ENCODE data around the gene TOR4A. TPM values are rescaled to one million over a fixed set of nuclear protein-coding genes. Genes with fewer than 3 reads are reported as not detected.

The TOR4A gene
- total and polyA plus RNA-seq, 2 experiments from 2014 or later, result 2.0 to 19.0 TPM

GRCh38 chr9:137256362-137256761, 21.2 kb upstream of the TOR4A start:
- DNase-seq (ENCODE audit: low spot score) (no peak), ATAC-seq (no peak)
- H3K4me1 Mint-ChIP-seq, result peaks cover 6% of the 10 kb centered on the region
- H3F3A ChIP-seq (replicated peaks; ENCODE audit: low read depth), result peaks cover 14% of the 10 kb centered on the region
- H3K9me3 Mint-ChIP-seq, result no peaks in the 10 kb centered on the region; the same call in 2 of the 3 replicates
- no peak overlapping the region for H3K27ac ChIP-seq (ENCODE audit: low read depth)
- H3K27ac Mint-ChIP-seq, result no peak overlapping the region
- peaks cover 24% of the 10 kb centered on the region for H3K79me2 ChIP-seq (replicated peaks; ENCODE audit: insufficient read depth)
- H3K4me3 Mint-ChIP-seq, result peak overlapping the region; percentile 89
- no peaks in the 10 kb centered on the region; the same call in 1 of the 2 replicates for H4K20me1 ChIP-seq (replicated peaks; ENCODE audit: insufficient read depth)
- no peak overlapping the region for H2AFZ ChIP-seq
- peak overlapping the region; percentile 94 for H3K4me2 ChIP-seq
- peaks cover 4% of the 10 kb centered on the region; the same call in 1 of the 2 replicates for H3K27me3 ChIP-seq (ENCODE audit: insufficient read depth)
- H3K36me3 Mint-ChIP-seq (ENCODE audit: low read depth), result peaks cover 19% of the 10 kb centered on the region; the same call in 2 of the 3 replicates
- H3K4me3 ChIP-seq, result peak overlapping the region; percentile 96
- no peaks in the 10 kb centered on the region for H3K9me2 ChIP-seq (ENCODE audit: insufficient read depth)
- peaks cover 13% of the 10 kb centered on the region; the same call in 1 of the 2 replicates for H3K4me1 ChIP-seq (ENCODE audit: insufficient read depth)
- H3K27me3 Mint-ChIP-seq (ENCODE audit: insufficient read depth, low read depth, poor library complexity), result peaks cover 16% of the 10 kb centered on the region
- TF ChIP-seq, protein P1, sequence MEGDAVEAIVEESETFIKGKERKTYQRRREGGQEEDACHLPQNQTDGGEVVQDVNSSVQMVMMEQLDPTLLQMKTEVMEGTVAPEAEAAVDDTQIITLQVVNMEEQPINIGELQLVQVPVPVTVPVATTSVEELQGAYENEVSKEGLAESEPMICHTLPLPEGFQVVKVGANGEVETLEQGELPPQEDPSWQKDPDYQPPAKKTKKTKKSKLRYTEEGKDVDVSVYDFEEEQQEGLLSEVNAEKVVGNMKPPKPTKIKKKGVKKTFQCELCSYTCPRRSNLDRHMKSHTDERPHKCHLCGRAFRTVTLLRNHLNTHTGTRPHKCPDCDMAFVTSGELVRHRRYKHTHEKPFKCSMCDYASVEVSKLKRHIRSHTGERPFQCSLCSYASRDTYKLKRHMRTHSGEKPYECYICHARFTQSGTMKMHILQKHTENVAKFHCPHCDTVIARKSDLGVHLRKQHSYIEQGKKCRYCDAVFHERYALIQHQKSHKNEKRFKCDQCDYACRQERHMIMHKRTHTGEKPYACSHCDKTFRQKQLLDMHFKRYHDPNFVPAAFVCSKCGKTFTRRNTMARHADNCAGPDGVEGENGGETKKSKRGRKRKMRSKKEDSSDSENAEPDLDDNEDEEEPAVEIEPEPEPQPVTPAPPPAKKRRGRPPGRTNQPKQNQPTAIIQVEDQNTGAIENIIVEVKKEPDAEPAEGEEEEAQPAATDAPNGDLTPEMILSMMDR (conservative IDR thresholded peaks at IDR 0.05; ENCODE audit: low read depth in 2 of 2), result no peak
- TF ChIP-seq CREB1 (CRISPR knock-in tag; IDR thresholded peaks at IDR 0.05; ENCODE audit: low read depth), result no peak
- TF ChIP-seq NANOG (IDR thresholded peaks at IDR 0.05; ENCODE audit: borderline replicate concordance), result no peak
- no peak for TF ChIP-seq STAT1 (IDR thresholded peaks at IDR 0.05; ENCODE audit: unreplicated experiment)
- TF ChIP-seq, protein P2, sequence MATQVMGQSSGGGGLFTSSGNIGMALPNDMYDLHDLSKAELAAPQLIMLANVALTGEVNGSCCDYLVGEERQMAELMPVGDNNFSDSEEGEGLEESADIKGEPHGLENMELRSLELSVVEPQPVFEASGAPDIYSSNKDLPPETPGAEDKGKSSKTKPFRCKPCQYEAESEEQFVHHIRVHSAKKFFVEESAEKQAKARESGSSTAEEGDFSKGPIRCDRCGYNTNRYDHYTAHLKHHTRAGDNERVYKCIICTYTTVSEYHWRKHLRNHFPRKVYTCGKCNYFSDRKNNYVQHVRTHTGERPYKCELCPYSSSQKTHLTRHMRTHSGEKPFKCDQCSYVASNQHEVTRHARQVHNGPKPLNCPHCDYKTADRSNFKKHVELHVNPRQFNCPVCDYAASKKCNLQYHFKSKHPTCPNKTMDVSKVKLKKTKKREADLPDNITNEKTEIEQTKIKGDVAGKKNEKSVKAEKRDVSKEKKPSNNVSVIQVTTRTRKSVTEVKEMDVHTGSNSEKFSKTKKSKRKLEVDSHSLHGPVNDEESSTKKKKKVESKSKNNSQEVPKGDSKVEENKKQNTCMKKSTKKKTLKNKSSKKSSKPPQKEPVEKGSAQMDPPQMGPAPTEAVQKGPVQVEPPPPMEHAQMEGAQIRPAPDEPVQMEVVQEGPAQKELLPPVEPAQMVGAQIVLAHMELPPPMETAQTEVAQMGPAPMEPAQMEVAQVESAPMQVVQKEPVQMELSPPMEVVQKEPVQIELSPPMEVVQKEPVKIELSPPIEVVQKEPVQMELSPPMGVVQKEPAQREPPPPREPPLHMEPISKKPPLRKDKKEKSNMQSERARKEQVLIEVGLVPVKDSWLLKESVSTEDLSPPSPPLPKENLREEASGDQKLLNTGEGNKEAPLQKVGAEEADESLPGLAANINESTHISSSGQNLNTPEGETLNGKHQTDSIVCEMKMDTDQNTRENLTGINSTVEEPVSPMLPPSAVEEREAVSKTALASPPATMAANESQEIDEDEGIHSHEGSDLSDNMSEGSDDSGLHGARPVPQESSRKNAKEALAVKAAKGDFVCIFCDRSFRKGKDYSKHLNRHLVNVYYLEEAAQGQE (IDR thresholded peaks at IDR 0.05; ENCODE audit: unreplicated experiment), result no peak
- H3K36me3 ChIP-seq (ENCODE audit: insufficient read depth), result peaks cover 9% of the 10 kb centered on the region

GRCh38 chr9:137256856-137257255, 20.7 kb upstream of the TOR4A start:
- H2AFZ ChIP-seq, result no peak overlapping the region
- peaks cover 19% of the 10 kb centered on the region for H3K36me3 Mint-ChIP-seq (ENCODE audit: low read depth)
- ATAC-seq, result no peak
- H3K4me2 ChIP-seq, result peak overlapping the region; percentile 94; the same call in 1 of the 2 replicates
- H3K79me2 ChIP-seq (replicated peaks; ENCODE audit: insufficient read depth), result peaks cover 24% of the 10 kb centered on the region
- no peaks in the 10 kb centered on the region; the same call in 2 of the 3 replicates for H3K9me3 Mint-ChIP-seq
- TF ChIP-seq POLR2AphosphoS5 (IDR thresholded peaks at IDR 0.05; ENCODE audit: low read depth) (no peak), ZNF114 (CRISPR knock-in tag; IDR thresholded peaks at IDR 0.05) (no peak), ZNF331 (CRISPR knock-in tag; IDR thresholded peaks at IDR 0.05; ENCODE audit: low read depth) (no peak), JUNB (IDR thresholded peaks at IDR 0.05; ENCODE audit: unreplicated experiment) (no peak), EZH2 (IDR thresholded peaks at IDR 0.05; ENCODE audit: low read depth, unreplicated experiment) (no peak), ETS1 (IDR thresholded peaks at IDR 0.05) (no peak), STAT1 (IDR thresholded peaks at IDR 0.05; ENCODE audit: unreplicated experiment) (no peak)
- TF ChIP-seq, protein P2 (IDR thresholded peaks at IDR 0.05; ENCODE audit: unreplicated experiment), result no peak
- TF ChIP-seq, protein P1 (conservative IDR thresholded peaks at IDR 0.05; ENCODE audit: low read depth in 2 of 2), result no peak
- H4K20me1 ChIP-seq (replicated peaks; ENCODE audit: insufficient read depth), result no peaks in the 10 kb centered on the region; the same call in 1 of the 2 replicates
- H3K4me3 Mint-ChIP-seq, result peak overlapping the region; percentile 89
- H3K27ac Mint-ChIP-seq, result no peak overlapping the region
- H3K27me3 ChIP-seq (ENCODE audit: insufficient read depth), result peaks cover 4% of the 10 kb centered on the region; the same call in 1 of the 2 replicates
- peaks cover 20% of the 10 kb centered on the region for H3K27me3 Mint-ChIP-seq (ENCODE audit: insufficient read depth, low read depth, poor library complexity)
- H3F3A ChIP-seq (replicated peaks; ENCODE audit: low read depth), result peaks cover 16% of the 10 kb centered on the region
- peaks cover 9% of the 10 kb centered on the region for H3K4me1 Mint-ChIP-seq
- H3K4me3 ChIP-seq, result peak overlapping the region; percentile 96; the same call in 1 of the 2 replicates
- peaks cover 9% of the 10 kb centered on the region for H3K36me3 ChIP-seq (ENCODE audit: insufficient read depth)
- H3K9me2 ChIP-seq (ENCODE audit: insufficient read depth), result no peaks in the 10 kb centered on the region
- H3K27ac ChIP-seq (ENCODE audit: low read depth), result no peak overlapping the region
- no peak for DNase-seq (ENCODE audit: low spot score)
- H3K4me1 ChIP-seq (ENCODE audit: insufficient read depth), result peaks cover 13% of the 10 kb centered on the region; the same call in 1 of the 2 replicates

Measured in GM23338 (cell line).